ENCODE results near the gene LMNA.

DNA sequence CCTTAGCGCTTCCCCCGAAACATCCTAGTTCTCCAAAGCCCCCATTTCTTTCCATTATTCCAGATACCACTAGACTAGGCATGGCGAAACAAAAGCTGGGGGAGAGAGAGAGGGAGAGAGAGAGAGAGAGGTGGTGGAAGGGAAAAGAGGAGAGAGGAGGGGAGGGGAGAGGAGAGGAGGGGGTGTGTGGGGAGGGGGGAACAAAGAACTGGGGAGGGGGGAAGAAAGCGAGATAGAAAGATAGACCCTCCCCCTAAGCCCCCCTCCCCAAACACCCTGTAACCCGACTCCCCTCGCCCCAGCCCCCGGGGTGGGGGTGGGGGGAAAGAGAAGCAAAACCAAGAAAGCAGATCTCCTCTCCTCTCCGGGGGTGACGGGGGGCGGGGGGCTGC lies 32.6 kb upstream of the LMNA start:
- TF ChIP-seq, protein P1, sequence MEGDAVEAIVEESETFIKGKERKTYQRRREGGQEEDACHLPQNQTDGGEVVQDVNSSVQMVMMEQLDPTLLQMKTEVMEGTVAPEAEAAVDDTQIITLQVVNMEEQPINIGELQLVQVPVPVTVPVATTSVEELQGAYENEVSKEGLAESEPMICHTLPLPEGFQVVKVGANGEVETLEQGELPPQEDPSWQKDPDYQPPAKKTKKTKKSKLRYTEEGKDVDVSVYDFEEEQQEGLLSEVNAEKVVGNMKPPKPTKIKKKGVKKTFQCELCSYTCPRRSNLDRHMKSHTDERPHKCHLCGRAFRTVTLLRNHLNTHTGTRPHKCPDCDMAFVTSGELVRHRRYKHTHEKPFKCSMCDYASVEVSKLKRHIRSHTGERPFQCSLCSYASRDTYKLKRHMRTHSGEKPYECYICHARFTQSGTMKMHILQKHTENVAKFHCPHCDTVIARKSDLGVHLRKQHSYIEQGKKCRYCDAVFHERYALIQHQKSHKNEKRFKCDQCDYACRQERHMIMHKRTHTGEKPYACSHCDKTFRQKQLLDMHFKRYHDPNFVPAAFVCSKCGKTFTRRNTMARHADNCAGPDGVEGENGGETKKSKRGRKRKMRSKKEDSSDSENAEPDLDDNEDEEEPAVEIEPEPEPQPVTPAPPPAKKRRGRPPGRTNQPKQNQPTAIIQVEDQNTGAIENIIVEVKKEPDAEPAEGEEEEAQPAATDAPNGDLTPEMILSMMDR (IDR thresholded peaks at IDR 0.05 in 4 of 5, conservative IDR thresholded peaks at IDR 0.05 in 1 of 5), result no peak
- TF ChIP-seq POLR2A (IDR thresholded peaks at IDR 0.05), result no peak

Data from gastrocnemius medialis (tissue), 4 donors.